Breast epithelium (tissue), 4 donors: Measurements from ENCODE around the gene TRIM26. TPM values are rescaled to one million over a fixed set of nuclear protein-coding genes. Genes with fewer than 3 reads are reported as not detected.

Experiments
- DNase-seq, 2 donors: peaks; one replicate each; pipeline ENCODE4 v3.0.0-alpha.2; 2019; ENCODE audit warnings: low spot score in 2 of 2
- H3K27ac ChIP-seq, 2 donors: fragments of 200-600 bp; sonication (generic) in 1 of 2; one replicate each; pipeline ENCODE4 v1.5.1; 2016 to 2019; ENCODE audit warnings: mild to moderate bottlenecking in 1 of 2
- H3K27me3 ChIP-seq, 2 donors: fragments of 200-600 bp; sonication (generic) in 1 of 2; one replicate each; pipeline versions ENCODE4 v1.5.1 to v1.6.0; 2017 to 2019; ENCODE audit warnings: control low read depth in 1 of 2, mild to moderate bottlenecking in 1 of 2
- H3K36me3 ChIP-seq: fragments of 200-600 bp; one replicate; pipeline ENCODE4 v1.5.1; 2019
- H3K4me1 ChIP-seq, 2 donors: fragments of 200-600 bp; sonication (generic); one replicate each; pipeline ENCODE4 v1.5.1; 2016 to 2019; ENCODE audit warnings: control low read depth in 1 of 2
- H3K4me3 ChIP-seq, 3 donors: fragments of 200-600 bp; sonication (generic); 1 replicate in 2 of 3; 2 replicates in 1 of 3; pipeline ENCODE4 v1.5.1; 2016 to 2019; ENCODE audit warnings: mild to moderate bottlenecking in 3 of 3, moderate library complexity in 2 of 3
- H3K9me3 ChIP-seq, 2 donors: fragments of 200-600 bp; sonication (generic) in 1 of 2; one replicate each; pipeline ENCODE4 v1.5.1; 2016 to 2019; ENCODE audit warnings: control low read depth in 1 of 2
- CTCF ChIP-seq, 3 donors: fragments of 450-650 bp; IDR thresholded peaks; one replicate each; pipeline ENCODE4 v1.5.1; 2016 to 2017; ENCODE audit warnings: antibody characterized with exemption in 3 of 3, mild to moderate bottlenecking in 3 of 3, moderate library complexity in 3 of 3
- POLR2A ChIP-seq: fragments of 450-650 bp; IDR thresholded peaks from one replicate; pipeline ENCODE4 v1.6.1; 2016; ENCODE audit warnings: antibody characterized with exemption, mild to moderate bottlenecking, moderate library complexity
- POLR2AphosphoS5 ChIP-seq, 3 donors: sonication (generic); formaldehyde crosslinking; IDR thresholded peaks; one replicate each; pipeline ENCODE4 v1.6.1; 2017; ENCODE audit warnings: antibody characterized with exemption in 3 of 3
- intact Hi-C: fragments of 100-400 bp; cut with DNase I; formaldehyde crosslinking; loops from one replicate; pipeline ENCODE4 v1.15.1; 2023; ENCODE audit warnings: low total_unique reads
- total RNA-seq, 3 donors: library from RNA; depleted of rRNA; stranded (reverse); fragments of >200 nt; gene quantifications; one replicate each; pipeline ENCODE4 v1.1.0, GENCODE V29; 2016

Gene TRIM26
- total RNA-seq, 3 donors from 2014 or later, result 31.7 to 66.2 (median 47.5) TPM

DNA sequence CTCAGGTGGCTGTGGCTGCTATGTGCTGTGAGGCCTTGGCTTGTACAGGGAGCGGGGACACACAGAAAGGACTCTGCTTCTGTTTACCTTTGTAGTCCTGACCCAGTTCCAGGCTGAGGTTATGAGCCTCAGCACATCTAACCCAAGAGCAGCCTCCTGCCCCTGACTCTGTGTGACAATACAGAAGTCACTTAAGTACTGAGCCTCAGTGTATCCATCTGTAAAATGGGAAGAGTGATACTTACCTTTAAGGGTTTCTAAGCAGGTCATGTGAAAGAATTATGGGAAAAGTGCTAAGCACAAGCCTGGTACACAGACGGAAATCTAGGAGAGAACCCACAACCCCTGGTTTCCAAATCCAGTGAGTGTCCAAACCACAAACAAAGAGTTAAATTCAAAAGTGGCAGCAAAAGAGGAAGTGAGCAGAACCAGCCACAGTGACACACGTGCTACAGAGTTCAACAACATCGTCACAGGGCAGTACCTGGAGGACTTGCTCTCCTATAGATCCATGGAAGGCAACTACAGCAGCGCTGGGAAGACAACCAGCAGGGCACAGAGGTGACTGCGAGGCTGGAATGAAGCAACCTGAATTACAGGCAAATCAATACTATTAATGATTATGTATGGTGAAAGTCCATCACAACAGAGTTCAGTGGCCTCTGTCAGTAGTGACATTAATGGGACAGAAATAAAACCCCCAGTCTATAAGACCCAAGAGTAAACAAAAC is 12.5 kb downstream of the TRIM26 start:
- TF ChIP-seq POLR2AphosphoS5 (IDR thresholded peaks at IDR 0.05) (no peak), CTCF (IDR thresholded peaks at IDR 0.05) (no peak), POLR2A (no peak)
- no peak overlapping the region for H3K4me3 ChIP-seq
- H3K27me3 ChIP-seq, result no peaks in the 10 kb centered on the region
- H3K36me3 ChIP-seq, result no peaks in the 10 kb centered on the region
- no peak for DNase-seq
- H3K4me1 ChIP-seq, result peaks cover 0 to 6% of the 10 kb centered on the region in 2 donors
- H3K9me3 ChIP-seq, result no peaks in the 10 kb centered on the region
- no peak overlapping the region for H3K27ac ChIP-seq
- intact Hi-C loops, result no loop called here

- no peaks in the 10 kb centered on the region for H3K9me3 ChIP-seq
- H3K4me3 ChIP-seq, result no peak overlapping the region
- TF ChIP-seq CTCF (IDR thresholded peaks at IDR 0.05) (no peak), POLR2A (no peak), POLR2AphosphoS5 (IDR thresholded peaks at IDR 0.05) (no peak)
- H3K27me3 ChIP-seq, result no peaks in the 10 kb centered on the region
- intact Hi-C loops, result no loop called here
- no peak overlapping the region for H3K27ac ChIP-seq
- DNase-seq, result no peak
- peaks cover 0 to 6% of the 10 kb centered on the region in 2 donors for H3K4me1 ChIP-seq
- H3K36me3 ChIP-seq, result no peaks in the 10 kb centered on the region
Measured at GRCh38 chr6:30198166-30199084, 14.8 kb downstream of the TRIM26 start.

DNA sequence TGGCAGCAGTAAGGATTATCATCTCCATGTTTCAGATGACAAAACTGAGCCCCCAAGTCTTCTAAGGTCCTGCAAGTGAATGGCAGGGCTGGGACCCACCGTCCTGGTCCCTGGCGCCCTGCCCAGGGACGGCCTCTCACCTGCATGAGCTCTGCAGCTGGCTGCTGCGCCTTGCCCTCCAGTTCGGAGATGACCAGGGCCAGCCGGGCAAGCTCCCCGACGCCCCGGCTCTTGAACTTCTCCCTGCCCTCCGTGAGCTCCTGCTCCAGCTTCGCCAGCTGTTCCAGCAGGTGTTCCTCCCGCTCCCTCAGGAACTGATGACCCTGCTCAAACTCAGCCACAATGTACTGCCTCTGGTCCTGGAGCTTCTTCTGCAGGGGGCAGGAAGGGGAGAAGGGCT is 16.8 kb downstream of the TRIM26 start:
- Histone ChIP-seq H3K36me3 (no peaks in the 10 kb centered on the region), H3K27me3 (no peaks in the 10 kb centered on the region), H3K4me3 (no peak overlapping the region), H3K9me3 (no peaks in the 10 kb centered on the region), H3K4me1 (no peaks in the 10 kb centered on the region), H3K27ac (no peak overlapping the region)
- no peak for DNase-seq
- intact Hi-C loops, result no loop called here
- no peak for TF ChIP-seq POLR2A
- TF ChIP-seq POLR2AphosphoS5 (IDR thresholded peaks at IDR 0.05), result no peak
- no peak for TF ChIP-seq CTCF (IDR thresholded peaks at IDR 0.05)

GRCh38 chr6:30195951-30196350 is 17.3 kb downstream of the TRIM26 start:
- Histone ChIP-seq H3K27ac (no peak overlapping the region), H3K36me3 (no peaks in the 10 kb centered on the region), H3K4me3 (no peak overlapping the region), H3K4me1 (no peaks in the 10 kb centered on the region), H3K27me3 (no peaks in the 10 kb centered on the region), H3K9me3 (no peaks in the 10 kb centered on the region)
- intact Hi-C loops, result no loop called here
- TF ChIP-seq CTCF (IDR thresholded peaks at IDR 0.05) (no peak), POLR2A (no peak), POLR2AphosphoS5 (IDR thresholded peaks at IDR 0.05) (no peak)
- no peak for DNase-seq
